ENCODE data around the gene STEAP3. TPM values are rescaled to one million over a fixed set of nuclear protein-coding genes. Genes with fewer than 3 reads are reported as not detected.

The STEAP3 gene
- total RNA-seq, 4 donors from 2014 or later = 18.3 to 21.7 (median 20.6) TPM

- Histone ChIP-seq H3K27me3 (peaks cover 3% of the 10 kb centered on the region), H3K9me3 (no peaks in the 10 kb centered on the region), H3K4me3 (no peak overlapping the region), H3K27ac (no peak overlapping the region), H3K36me3 (no peaks in the 10 kb centered on the region), H3K4me1 (no peaks in the 10 kb centered on the region)
- no peak for TF ChIP-seq CTCF (IDR thresholded peaks at IDR 0.05)
- TF ChIP-seq EP300 (IDR thresholded peaks at IDR 0.05) = no peak
- no peak for TF ChIP-seq POLR2AphosphoS5 (IDR thresholded peaks at IDR 0.05)
- no peak for TF ChIP-seq POLR2A (IDR thresholded peaks at IDR 0.05)
- 85% methylated on average over 6 of the region's 6 CpGs for WGBS
- no peak for DNase-seq (ENCODE audit: low spot score in 2 of 2)
These were observed 30.7 kb upstream of the STEAP3 start for GRCh38 chr2:119192893-119193292.

GRCh38 chr2:119195001-119195400 lies 28.6 kb upstream of the STEAP3 start:
- peaks cover 3% of the 10 kb centered on the region for H3K27me3 ChIP-seq
- no peaks in the 10 kb centered on the region for H3K9me3 ChIP-seq
- no peak overlapping the region for H3K4me3 ChIP-seq
- H3K27ac ChIP-seq = no peak overlapping the region
- no peaks in the 10 kb centered on the region for H3K36me3 ChIP-seq
- DNase-seq (ENCODE audit: low spot score in 2 of 2) = no peak
- 87% methylated on average over 5 of the region's 5 CpGs for WGBS
- H3K4me1 ChIP-seq = no peaks in the 10 kb centered on the region
- TF ChIP-seq POLR2AphosphoS5 (IDR thresholded peaks at IDR 0.05) = no peak

- Histone ChIP-seq H3K27ac (no peak overlapping the region), H3K36me3 (no peaks in the 10 kb centered on the region), H3K4me3 (no peak overlapping the region), H3K27me3 (peaks cover 3% of the 10 kb centered on the region), H3K9me3 (no peaks in the 10 kb centered on the region), H3K4me1 (no peaks in the 10 kb centered on the region)
- TF ChIP-seq POLR2A (IDR thresholded peaks at IDR 0.05) = no peak
- no peak for TF ChIP-seq CTCF (IDR thresholded peaks at IDR 0.05)
- no peak for TF ChIP-seq POLR2AphosphoS5 (IDR thresholded peaks at IDR 0.05)
- TF ChIP-seq EP300 (IDR thresholded peaks at IDR 0.05) = no peak
- no peak for DNase-seq (ENCODE audit: low spot score in 2 of 2)
- 35% methylated on average over 2 of the region's 2 CpGs for WGBS
These were observed 27.7 kb upstream of the STEAP3 start for GRCh38 chr2:119195887-119196286.

- H3K27me3 ChIP-seq = peaks cover 3% of the 10 kb centered on the region
- no peak for DNase-seq (ENCODE audit: low spot score in 2 of 2)
- TF ChIP-seq POLR2A (IDR thresholded peaks at IDR 0.05) = no peak
- TF ChIP-seq CTCF (IDR thresholded peaks at IDR 0.05) = no peak
- no peaks in the 10 kb centered on the region for H3K4me1 ChIP-seq
- H3K27ac ChIP-seq = no peak overlapping the region
- no peaks in the 10 kb centered on the region for H3K36me3 ChIP-seq
- H3K4me3 ChIP-seq = no peak overlapping the region
- 61% methylated on average over 7 of the region's 7 CpGs for WGBS
- H3K9me3 ChIP-seq = no peaks in the 10 kb centered on the region
These were observed 27.1 kb upstream of the STEAP3 start for GRCh38 chr2:119196301-119197125.

- H3K4me1 ChIP-seq = no peaks in the 10 kb centered on the region
- H3K27me3 ChIP-seq = peaks cover 3% of the 10 kb centered on the region
- DNase-seq (ENCODE audit: low spot score in 2 of 2) = no peak
- no peak overlapping the region for H3K4me3 ChIP-seq
- TF ChIP-seq POLR2A (IDR thresholded peaks at IDR 0.05) = no peak
- no peak for TF ChIP-seq EP300 (IDR thresholded peaks at IDR 0.05)
- no peak for TF ChIP-seq CTCF (IDR thresholded peaks at IDR 0.05)
- TF ChIP-seq POLR2AphosphoS5 (IDR thresholded peaks at IDR 0.05) = no peak
- no peaks in the 10 kb centered on the region for H3K36me3 ChIP-seq
- no peak overlapping the region for H3K27ac ChIP-seq
- no peaks in the 10 kb centered on the region for H3K9me3 ChIP-seq
These were observed 26.6 kb upstream of the STEAP3 start for GRCh38 chr2:119197126-119197405.

Measured in suprapubic skin (tissue), 4 donors.